ENCODE results near the gene ACOT7. TPM values are rescaled to one million over a fixed set of nuclear protein-coding genes. Genes with fewer than 3 reads are reported as not detected.

The ACOT7 gene
- total and polyA plus RNA-seq, 2 of the 13 experiments (the other 11 are each of a cell fraction or from before 2014, with no cell fraction given) = 33.0 to 55.8 TPM

GRCh38 chr1:6245086-6245868, 148.3 kb downstream of the ACOT7 start (continued):
- peak; percentile 95 for TF ChIP-seq TEAD2 (CRISPR knock-in tag; IDR thresholded peaks at IDR 0.05)
- peak; percentile 32; the same call in 1 of the 2 replicates for TF ChIP-seq GMEB2 (CRISPR knock-in tag; IDR thresholded peaks at IDR 0.05; ENCODE audit: low read depth)
- TF ChIP-seq BORCS8-MEF2B (CRISPR knock-in tag; IDR thresholded peaks at IDR 0.05) = peak; percentile 99
- peak; percentile 80 for TF ChIP-seq PRDM15 (CRISPR knock-in tag; IDR thresholded peaks at IDR 0.05)
- TF ChIP-seq THYN1 (CRISPR knock-in tag; IDR thresholded peaks at IDR 0.05; ENCODE audit: borderline replicate concordance, low read depth) = 0 out of 2 replicates have a peak, but pooled peaks have one; percentile 44
- TF ChIP-seq IKZF1 (IDR thresholded peaks at IDR 0.05) = no peak
- TF ChIP-seq NFE2L1 (CRISPR knock-in tag; IDR thresholded peaks at IDR 0.05; ENCODE audit: borderline replicate concordance) = no peak
- TF ChIP-seq ZSCAN29 (CRISPR knock-in tag; conservative IDR thresholded peaks at IDR 0.05) = 0 out of 2 replicates have a peak, but pooled peaks have one; percentile 33
- TF ChIP-seq ZNF564 (CRISPR knock-in tag; IDR thresholded peaks at IDR 0.05) = peak; percentile 95
- TF ChIP-seq, protein P1, sequence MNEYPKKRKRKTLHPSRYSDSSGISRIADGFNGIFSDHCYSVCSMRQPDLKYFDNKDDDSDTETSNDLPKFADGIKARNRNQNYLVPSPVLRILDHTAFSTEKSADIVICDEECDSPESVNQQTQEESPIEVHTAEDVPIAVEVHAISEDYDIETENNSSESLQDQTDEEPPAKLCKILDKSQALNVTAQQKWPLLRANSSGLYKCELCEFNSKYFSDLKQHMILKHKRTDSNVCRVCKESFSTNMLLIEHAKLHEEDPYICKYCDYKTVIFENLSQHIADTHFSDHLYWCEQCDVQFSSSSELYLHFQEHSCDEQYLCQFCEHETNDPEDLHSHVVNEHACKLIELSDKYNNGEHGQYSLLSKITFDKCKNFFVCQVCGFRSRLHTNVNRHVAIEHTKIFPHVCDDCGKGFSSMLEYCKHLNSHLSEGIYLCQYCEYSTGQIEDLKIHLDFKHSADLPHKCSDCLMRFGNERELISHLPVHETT (CRISPR knock-in tag; conservative IDR thresholded peaks at IDR 0.05) = peak; percentile 95
- TF ChIP-seq PHF8 (CRISPR knock-in tag; IDR thresholded peaks at IDR 0.05) = peak; percentile 50
- TF ChIP-seq ZC3H4 (CRISPR knock-in tag; IDR thresholded peaks at IDR 0.05; ENCODE audit: borderline replicate concordance) = 0 out of 2 replicates have a peak, but pooled peaks have one; percentile 62
- no peak for TF ChIP-seq ZNF569 (CRISPR knock-in tag; IDR thresholded peaks at IDR 0.05; ENCODE audit: borderline replicate concordance)
- TF ChIP-seq, protein P2, sequence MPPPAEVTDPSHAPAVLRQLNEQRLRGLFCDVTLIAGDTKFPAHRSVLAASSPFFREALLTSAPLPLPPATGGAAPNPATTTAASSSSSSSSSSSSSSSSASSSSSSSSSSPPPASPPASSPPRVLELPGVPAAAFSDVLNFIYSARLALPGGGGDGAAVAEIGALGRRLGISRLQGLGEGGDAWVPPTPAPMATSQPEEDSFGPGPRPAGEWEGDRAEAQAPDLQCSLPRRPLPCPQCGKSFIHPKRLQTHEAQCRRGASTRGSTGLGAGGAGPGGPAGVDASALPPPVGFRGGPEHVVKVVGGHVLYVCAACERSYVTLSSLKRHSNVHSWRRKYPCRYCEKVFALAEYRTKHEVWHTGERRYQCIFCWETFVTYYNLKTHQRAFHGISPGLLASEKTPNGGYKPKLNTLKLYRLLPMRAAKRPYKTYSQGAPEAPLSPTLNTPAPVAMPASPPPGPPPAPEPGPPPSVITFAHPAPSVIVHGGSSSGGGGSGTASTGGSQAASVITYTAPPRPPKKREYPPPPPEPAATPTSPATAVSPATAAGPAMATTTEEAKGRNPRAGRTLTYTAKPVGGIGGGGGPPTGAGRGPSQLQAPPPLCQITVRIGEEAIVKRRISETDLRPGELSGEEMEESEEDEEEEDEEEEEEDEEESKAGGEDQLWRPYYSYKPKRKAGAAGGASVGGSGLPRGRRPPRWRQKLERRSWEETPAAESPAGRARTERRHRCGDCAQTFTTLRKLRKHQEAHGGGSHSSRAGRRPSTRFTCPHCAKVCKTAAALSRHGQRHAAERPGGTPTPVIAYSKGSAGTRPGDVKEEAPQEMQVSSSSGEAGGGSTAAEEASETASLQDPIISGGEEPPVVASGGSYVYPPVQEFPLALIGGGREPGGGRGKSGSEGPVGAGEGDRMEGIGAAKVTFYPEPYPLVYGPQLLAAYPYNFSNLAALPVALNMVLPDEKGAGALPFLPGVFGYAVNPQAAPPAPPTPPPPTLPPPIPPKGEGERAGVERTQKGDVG (CRISPR knock-in tag; IDR thresholded peaks at IDR 0.05; ENCODE audit: borderline replicate concordance) = no peak
- TF ChIP-seq ZNF841 (CRISPR knock-in tag; IDR thresholded peaks at IDR 0.05; ENCODE audit: borderline replicate concordance) = peak; percentile 97
- peak; percentile 98 for TF ChIP-seq ZNF543 (CRISPR knock-in tag; IDR thresholded peaks at IDR 0.05)
- TF ChIP-seq GFI1 (CRISPR knock-in tag; IDR thresholded peaks at IDR 0.05; ENCODE audit: borderline replicate concordance) = peak; percentile 86
- TF ChIP-seq KDM4B (CRISPR knock-in tag; IDR thresholded peaks at IDR 0.05) = peak; percentile 99
- peak; percentile 97 for TF ChIP-seq ZFP37 (CRISPR knock-in tag; IDR thresholded peaks at IDR 0.05; ENCODE audit: borderline replicate concordance)

All from HepG2 (cell line).